ENCODE data around the gene RAB44. TPM values are rescaled to one million over a fixed set of nuclear protein-coding genes. Genes with fewer than 3 reads are reported as not detected.

RAB44 gene
- total RNA-seq, 1 donor from 2014 or later = 0.16 TPM

DNA sequence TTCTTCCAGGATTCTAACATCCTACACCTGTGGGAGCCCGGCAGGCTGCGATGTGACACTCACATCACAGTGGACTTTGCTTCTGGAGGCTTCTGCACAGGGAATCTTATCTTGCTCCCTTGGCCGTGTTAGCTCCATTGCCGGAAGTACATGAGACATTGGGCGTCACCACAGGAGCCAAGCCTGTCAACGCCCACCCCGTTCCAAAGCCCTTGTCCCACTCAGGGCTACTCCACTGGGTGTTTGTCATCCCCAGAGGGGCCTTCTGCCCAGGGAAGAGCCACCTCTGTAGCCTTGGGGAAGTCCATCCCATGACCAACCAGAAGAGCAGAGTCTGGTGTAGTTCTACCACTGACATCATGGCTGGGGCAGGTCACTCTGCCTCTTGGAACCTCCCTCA, 1.7 kb downstream of the RAB44 start:
- Histone ChIP-seq H2AFZ (ENCODE audit: low read depth, low read length) (no peak overlapping the region), H3K4me1 (ENCODE audit: insufficient read depth, low read length) (no peaks in the 10 kb centered on the region), H3K79me2 (ENCODE audit: insufficient read depth, low read length) (no peaks in the 10 kb centered on the region), H3K36me3 (ENCODE audit: insufficient read depth, low read length) (no peaks in the 10 kb centered on the region), H3K4me3 (ENCODE audit: insufficient read depth, low read depth, low read length) (no peak overlapping the region), H3K27ac (ENCODE audit: low read depth, low read length) (no peak overlapping the region), H4K20me1 (ENCODE audit: insufficient read depth, low read length) (no peaks in the 10 kb centered on the region), H3K4me2 (ENCODE audit: low read length) (no peak overlapping the region), H3K9ac (ENCODE audit: low read length) (no peak overlapping the region), H3K9me3 (ENCODE audit: insufficient read depth, low read depth, low read length) (no peaks in the 10 kb centered on the region), H3K27me3 (ENCODE audit: insufficient read depth, low read length) (no peaks in the 10 kb centered on the region)
- Mint-ChIP-seq H3K27me3 (ENCODE audit: low read depth, unreplicated experiment) (peaks cover 45% of the 10 kb centered on the region), H3K27ac (ENCODE audit: unreplicated experiment) (peak overlapping the region; percentile 7), H3K4me1 (ENCODE audit: low read depth, unreplicated experiment) (peaks cover 4% of the 10 kb centered on the region), H3K36me3 (ENCODE audit: low read depth, unreplicated experiment) (peaks cover 4% of the 10 kb centered on the region), H3K9me3 (ENCODE audit: unreplicated experiment) (peaks cover 3% of the 10 kb centered on the region), H3K4me3 (ENCODE audit: unreplicated experiment) (no peak overlapping the region)
- DNase-seq (ENCODE audit: low read depth) (no peak), FAIRE-seq (no peak)
- TF ChIP-seq EZH2 (IDR thresholded peaks at IDR 0.05; ENCODE audit: insufficient read depth, low read length) = no peak
- TF ChIP-seq, protein P1, sequence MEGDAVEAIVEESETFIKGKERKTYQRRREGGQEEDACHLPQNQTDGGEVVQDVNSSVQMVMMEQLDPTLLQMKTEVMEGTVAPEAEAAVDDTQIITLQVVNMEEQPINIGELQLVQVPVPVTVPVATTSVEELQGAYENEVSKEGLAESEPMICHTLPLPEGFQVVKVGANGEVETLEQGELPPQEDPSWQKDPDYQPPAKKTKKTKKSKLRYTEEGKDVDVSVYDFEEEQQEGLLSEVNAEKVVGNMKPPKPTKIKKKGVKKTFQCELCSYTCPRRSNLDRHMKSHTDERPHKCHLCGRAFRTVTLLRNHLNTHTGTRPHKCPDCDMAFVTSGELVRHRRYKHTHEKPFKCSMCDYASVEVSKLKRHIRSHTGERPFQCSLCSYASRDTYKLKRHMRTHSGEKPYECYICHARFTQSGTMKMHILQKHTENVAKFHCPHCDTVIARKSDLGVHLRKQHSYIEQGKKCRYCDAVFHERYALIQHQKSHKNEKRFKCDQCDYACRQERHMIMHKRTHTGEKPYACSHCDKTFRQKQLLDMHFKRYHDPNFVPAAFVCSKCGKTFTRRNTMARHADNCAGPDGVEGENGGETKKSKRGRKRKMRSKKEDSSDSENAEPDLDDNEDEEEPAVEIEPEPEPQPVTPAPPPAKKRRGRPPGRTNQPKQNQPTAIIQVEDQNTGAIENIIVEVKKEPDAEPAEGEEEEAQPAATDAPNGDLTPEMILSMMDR (IDR thresholded peaks at IDR 0.05; ENCODE audit: insufficient read depth, low read depth, low read length) = no peak

DNA sequence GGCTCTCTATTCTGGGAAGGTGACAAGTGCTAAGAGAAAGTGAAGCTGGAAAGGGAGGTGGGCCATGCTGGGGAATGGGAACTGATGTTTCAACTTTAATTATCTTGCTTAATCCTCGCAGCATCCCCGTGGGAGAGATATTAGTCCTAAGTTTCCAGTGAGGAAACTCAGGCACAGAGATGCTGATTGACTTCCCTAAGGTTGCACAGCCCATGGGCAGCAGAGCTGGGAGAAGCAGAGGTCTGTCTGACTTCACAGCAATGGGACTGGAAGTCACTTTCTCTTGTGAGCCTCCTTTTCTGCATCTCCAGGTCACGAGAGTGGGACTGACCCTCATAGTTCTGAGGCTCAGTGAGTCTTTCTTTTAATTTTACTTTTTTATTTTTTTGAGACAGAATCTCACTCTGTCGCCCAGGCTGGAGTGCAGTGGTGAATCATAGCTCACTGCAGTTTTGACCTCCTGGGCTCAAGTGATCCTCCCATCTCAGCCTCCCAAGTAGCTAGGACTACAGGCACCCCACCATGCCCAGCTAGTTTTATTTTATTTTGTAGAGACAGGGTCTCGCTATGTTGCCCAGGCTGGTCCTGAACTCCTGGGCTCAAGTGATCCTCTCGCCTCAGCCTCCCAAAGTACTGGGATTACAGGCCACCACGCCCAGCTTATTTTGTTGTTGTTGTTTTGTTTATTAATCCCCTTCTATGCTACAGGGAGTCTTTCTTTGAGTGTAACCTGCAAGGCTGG, 2.6 kb downstream of the RAB44 start:
- Histone ChIP-seq H3K27me3 (ENCODE audit: insufficient read depth, low read length) (no peaks in the 10 kb centered on the region), H3K9me3 (ENCODE audit: insufficient read depth, low read depth, low read length) (no peaks in the 10 kb centered on the region), H4K20me1 (ENCODE audit: insufficient read depth, low read length) (no peaks in the 10 kb centered on the region), H3K36me3 (ENCODE audit: insufficient read depth, low read length) (no peaks in the 10 kb centered on the region), H3K27ac (ENCODE audit: low read depth, low read length) (no peak overlapping the region), H3K9ac (ENCODE audit: low read length) (no peak overlapping the region), H3K4me3 (ENCODE audit: insufficient read depth, low read depth, low read length) (no peak overlapping the region), H3K4me2 (ENCODE audit: low read length) (no peak overlapping the region), H3K4me1 (ENCODE audit: insufficient read depth, low read length) (no peaks in the 10 kb centered on the region), H3K79me2 (ENCODE audit: insufficient read depth, low read length) (no peaks in the 10 kb centered on the region), H2AFZ (ENCODE audit: low read depth, low read length) (no peak overlapping the region)
- DNase-seq (ENCODE audit: low read depth) (no peak), FAIRE-seq (no peak)
- Mint-ChIP-seq H3K27ac (ENCODE audit: unreplicated experiment) (no peak overlapping the region), H3K9me3 (ENCODE audit: unreplicated experiment) (peaks cover 3% of the 10 kb centered on the region), H3K27me3 (ENCODE audit: low read depth, unreplicated experiment) (peaks cover 45% of the 10 kb centered on the region), H3K4me3 (ENCODE audit: unreplicated experiment) (no peak overlapping the region), H3K4me1 (ENCODE audit: low read depth, unreplicated experiment) (peaks cover 4% of the 10 kb centered on the region), H3K36me3 (ENCODE audit: low read depth, unreplicated experiment) (peaks cover 4% of the 10 kb centered on the region)
- TF ChIP-seq, protein P1 (IDR thresholded peaks at IDR 0.05; ENCODE audit: insufficient read depth, low read depth, low read length) = no peak
- TF ChIP-seq EZH2 (IDR thresholded peaks at IDR 0.05; ENCODE audit: insufficient read depth, low read length) = no peak

DNA sequence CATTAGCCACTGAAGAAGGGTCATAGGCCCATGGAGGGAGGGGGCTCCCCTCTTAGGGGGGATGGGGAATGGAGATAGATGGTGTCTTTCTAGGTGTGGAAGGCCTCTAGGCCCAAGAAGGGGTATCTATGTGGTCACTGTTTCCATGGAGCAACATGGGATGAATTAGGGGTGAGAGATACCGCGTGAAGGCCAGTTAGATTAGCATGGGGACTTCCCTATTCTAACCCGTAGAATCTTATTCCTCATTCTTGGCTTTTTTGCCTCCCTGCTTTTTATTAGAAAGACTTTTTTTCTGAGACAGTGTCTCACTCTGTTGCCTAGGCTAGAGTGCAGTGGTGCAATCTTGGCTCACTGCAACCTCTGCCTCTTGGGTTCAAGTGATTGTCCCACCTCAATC, 3.2 kb downstream of the RAB44 start:
- no peak overlapping the region for H3K4me3 Mint-ChIP-seq (ENCODE audit: unreplicated experiment)
- no peaks in the 10 kb centered on the region for H3K4me1 ChIP-seq (ENCODE audit: insufficient read depth, low read length)
- DNase-seq (ENCODE audit: low read depth) = no peak
- no peak overlapping the region for H3K27ac ChIP-seq (ENCODE audit: low read depth, low read length)
- peaks cover 4% of the 10 kb centered on the region for H3K36me3 Mint-ChIP-seq (ENCODE audit: low read depth, unreplicated experiment)
- no peak overlapping the region for H3K4me3 ChIP-seq (ENCODE audit: insufficient read depth, low read depth, low read length)
- no peak overlapping the region for H3K27ac Mint-ChIP-seq (ENCODE audit: unreplicated experiment)
- no peak for FAIRE-seq
- H3K4me1 Mint-ChIP-seq (ENCODE audit: low read depth, unreplicated experiment) = peaks cover 4% of the 10 kb centered on the region
- TF ChIP-seq, protein P1 (IDR thresholded peaks at IDR 0.05; ENCODE audit: insufficient read depth, low read depth, low read length) = no peak
- no peak for TF ChIP-seq EZH2 (IDR thresholded peaks at IDR 0.05; ENCODE audit: insufficient read depth, low read length)
- peaks cover 3% of the 10 kb centered on the region for H3K9me3 Mint-ChIP-seq (ENCODE audit: unreplicated experiment)
- no peak overlapping the region for H3K9ac ChIP-seq (ENCODE audit: low read length)
- no peaks in the 10 kb centered on the region for H3K36me3 ChIP-seq (ENCODE audit: insufficient read depth, low read length)
- no peak overlapping the region for H3K4me2 ChIP-seq (ENCODE audit: low read length)
- peaks cover 45% of the 10 kb centered on the region for H3K27me3 Mint-ChIP-seq (ENCODE audit: low read depth, unreplicated experiment)
- H2AFZ ChIP-seq (ENCODE audit: low read depth, low read length) = no peak overlapping the region
- no peaks in the 10 kb centered on the region for H3K27me3 ChIP-seq (ENCODE audit: insufficient read depth, low read length)
- no peaks in the 10 kb centered on the region for H3K79me2 ChIP-seq (ENCODE audit: insufficient read depth, low read length)
- H4K20me1 ChIP-seq (ENCODE audit: insufficient read depth, low read length) = no peaks in the 10 kb centered on the region
- no peaks in the 10 kb centered on the region for H3K9me3 ChIP-seq (ENCODE audit: insufficient read depth, low read depth, low read length)

All from astrocyte (in vitro differentiated cells and primary cell).